HG02885 (cell line): Measurements from ENCODE around the gene TIMM22.
"Not testable (repeated sequence)": the region's sequence is repeated elsewhere in the genome, so short reads cannot be mapped to it uniquely, and the experiment has no call there.

Experiments
- ATAC-seq: cut with Tn5 transposase; IDR thresholded peaks from one replicate; pipeline ENCODE4 v1.9.1; 2021; ENCODE audit warnings: mild to moderate bottlenecking; ENCODE audit not compliant: unreplicated experiment, poor library complexity

Gene TIMM22

DNA sequence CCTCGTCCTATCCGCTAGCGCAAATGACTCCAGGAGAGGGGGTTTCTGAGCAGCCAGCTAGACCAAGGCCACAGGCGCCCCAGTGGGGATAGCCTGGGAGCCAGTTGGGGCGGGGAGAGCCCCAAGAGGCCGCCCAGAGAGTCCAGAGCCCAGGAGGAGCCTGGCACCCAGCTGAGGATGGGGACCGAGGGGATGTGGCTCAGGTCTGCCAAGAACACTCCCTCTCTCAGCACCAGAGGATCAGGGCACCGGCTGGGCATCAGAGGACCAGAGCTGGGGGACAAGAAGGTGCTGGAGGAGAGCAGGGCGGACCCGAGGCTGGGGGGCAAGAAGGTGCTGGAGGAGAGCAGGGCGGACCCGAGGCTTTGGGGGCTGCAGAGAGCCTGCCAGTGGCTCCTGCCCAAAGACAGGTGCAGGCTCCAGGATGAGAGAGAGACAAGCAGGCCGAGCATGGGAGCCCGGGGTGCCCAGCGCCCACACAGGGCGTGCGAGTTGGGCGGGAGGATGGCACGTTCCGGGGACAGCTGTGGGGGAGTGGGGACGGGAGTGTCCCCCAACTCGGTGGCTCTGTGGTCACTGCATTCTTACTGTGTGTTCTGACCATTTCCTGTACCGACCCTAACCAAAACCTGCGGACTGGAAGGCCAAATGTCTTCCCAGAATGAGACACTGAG lies 39.4 kb downstream of the TIMM22 start:
- no peak for ATAC-seq

DNA sequence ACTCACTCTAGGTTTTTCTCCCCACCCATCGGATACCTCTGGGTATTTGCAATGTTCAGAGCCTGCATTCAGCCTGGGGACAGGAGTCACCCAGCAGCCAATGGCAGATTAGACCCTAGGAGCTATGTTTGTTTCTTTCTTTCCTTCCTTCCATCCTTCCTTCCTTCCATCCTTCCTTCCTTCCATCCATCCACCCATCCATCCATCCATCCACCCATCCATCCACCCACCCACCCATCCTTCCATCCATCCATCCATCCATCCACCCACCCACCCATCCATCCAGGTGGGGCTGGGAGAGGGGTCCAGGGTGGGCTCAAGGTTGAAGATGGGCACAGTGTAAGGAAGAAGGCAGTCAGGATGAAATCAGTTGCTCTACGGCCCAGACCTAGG lies 39.9 kb downstream of the TIMM22 start:
- no peak for ATAC-seq

DNA sequence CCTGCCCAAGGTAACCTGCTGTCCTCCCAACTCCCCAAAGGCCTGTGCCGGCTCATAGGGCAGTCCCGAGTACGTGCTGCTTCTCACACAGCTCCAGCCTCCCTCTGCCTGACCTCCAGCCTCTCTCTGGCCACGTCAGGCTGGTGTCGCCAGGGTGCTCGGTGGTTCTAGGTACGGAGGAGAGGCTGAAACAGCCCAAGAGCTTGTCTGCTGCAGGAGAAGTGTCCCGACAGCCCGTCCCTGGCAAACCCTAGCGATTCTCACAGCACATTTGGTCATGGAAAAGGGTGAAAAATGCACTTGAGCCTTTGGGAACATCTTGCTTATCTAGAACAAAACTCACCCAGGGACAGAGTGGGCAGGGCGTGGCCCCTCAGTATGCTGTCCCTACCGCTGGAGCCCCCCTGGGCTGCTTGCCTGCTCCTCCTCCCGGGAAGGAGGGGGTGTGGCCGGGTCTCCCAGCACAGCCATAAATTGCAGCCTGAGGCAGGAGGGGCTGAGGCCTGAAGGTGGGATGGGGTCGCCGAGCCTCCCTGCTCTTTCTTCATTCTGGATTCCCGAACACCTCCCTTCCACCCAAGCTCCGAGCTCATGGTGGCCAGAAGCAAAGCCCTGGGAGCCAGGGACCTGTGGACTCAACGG lies 40.4 kb downstream of the TIMM22 start:
- ATAC-seq: no peak

DNA sequence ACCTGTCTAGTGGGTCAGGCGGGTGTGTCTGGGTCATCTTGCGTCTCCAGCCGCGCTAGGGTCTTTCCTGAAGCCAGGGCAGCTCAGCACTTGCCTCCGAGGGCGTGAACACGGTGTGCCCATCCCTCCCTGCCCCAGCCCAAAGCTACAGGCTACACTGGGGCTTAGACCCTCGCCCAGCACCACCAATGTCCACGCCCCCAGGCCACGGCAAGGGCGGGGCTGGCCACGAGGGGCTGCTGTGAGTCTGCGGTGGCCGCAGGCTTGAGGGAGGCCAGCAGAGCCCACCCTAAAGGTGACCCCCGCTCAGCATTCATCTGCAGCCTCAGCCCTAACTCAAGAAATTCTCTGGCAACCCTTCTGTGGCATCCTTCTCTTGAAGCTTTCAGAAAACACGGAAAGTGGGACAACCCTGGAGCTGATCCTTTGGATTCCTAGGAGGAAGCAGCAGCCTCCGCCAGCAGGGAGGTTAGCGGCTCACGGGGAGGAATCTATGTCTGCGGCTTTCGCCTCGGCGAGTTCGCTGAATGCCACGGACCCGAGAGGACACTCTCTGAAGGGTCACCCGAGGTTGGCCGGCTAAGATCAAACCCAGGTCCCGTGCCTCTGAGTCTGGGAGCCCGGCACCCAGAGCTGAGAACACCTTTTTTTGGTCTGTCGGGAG lies 41.7 kb downstream of the TIMM22 start:
- ATAC-seq: no peak

DNA sequence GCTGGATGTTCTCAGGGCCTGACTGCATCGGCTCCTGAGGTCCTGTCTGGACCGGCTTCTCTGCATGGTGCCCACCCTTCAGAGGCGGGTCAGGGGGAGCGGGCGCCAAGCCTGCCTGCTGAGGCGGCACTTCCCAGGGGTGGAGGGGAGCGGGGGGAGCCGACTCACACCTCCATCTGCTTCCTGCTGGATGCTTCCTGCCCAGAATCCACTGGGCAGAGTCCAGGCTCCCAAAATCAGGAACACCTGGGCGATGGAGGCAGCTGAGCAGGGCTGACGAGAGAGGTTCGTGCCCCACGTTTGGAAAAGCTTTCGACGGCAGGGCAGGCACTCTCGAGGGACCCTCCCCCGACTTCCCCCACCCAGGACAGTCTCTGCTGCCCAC lies 42.2 kb downstream of the TIMM22 start:
- no peak for ATAC-seq

DNA sequence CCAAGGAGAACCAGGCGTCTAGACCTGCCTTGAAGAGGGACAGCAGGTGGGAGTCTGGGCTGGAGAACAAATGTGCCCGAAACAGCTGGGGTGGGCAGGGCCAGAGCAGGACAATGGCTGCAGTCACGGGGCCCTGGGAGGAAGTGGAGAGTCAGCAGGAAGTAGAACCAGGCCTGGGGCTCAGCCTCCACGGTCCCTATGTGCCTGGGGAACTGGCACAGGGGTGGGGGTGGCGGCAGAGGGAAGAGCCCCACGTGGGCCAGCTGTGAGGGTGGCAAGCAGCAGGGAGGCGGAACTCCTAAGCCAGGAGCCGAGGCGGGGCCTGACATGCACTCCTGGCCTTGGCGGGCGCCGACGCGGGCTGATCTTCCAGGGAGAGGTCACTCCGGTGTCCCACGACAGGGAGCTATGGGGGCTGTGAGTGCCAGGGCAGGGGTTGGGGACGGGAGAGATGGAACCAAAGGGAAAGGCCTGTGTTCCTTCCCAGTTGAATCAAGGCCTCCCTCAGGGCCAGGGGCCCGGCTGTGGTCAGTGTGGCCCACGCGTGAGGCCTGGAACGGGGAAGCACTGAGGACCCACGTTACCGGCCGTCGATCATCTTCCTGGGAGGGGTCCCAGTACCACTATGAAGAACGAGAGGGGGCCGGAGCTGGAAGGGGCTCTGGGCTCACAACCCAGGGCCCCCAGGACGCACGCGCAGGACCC lies 42.7 kb downstream of the TIMM22 start:
- no peak for ATAC-seq

DNA sequence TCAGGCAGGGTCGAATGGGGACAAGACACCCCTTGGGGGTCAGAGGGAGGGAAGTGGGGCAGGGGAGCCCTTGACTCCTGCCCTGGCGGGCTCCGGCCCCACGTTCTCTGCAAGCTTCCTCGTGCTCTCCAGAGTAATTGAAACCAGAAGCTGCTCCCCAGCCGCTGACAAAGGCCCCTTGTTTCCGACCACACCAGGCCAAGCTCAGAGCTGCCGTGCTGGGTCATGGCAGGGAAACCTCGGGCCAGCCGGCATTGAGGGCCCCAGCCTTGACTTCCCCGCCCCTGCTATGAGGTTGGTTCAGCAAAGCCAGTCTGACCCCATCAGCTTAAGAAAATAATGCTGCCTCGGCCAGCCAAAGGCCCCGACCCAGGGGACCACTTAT lies 43.3 kb downstream of the TIMM22 start:
- ATAC-seq: no peak

DNA sequence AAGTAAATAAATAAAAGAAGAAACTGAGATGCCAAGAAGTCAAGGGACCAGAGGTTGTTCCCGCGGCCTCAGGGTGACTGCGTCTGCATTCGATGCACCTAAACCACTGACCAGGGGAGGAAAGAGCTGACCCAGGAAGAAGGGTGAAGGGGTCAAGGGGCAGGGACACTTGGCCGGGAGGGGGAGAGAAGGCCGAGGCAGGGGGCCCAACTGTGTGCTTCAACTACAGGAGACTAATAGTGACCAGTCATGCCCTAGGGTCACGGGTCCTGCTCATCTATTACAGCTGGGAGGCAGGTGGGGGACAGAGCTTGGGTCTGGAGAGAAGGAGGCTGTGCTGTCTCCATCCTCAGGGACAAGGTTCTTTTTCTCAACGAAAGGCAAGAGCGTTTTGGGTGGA lies 44.8 kb downstream of the TIMM22 start:
- no peak for ATAC-seq

DNA sequence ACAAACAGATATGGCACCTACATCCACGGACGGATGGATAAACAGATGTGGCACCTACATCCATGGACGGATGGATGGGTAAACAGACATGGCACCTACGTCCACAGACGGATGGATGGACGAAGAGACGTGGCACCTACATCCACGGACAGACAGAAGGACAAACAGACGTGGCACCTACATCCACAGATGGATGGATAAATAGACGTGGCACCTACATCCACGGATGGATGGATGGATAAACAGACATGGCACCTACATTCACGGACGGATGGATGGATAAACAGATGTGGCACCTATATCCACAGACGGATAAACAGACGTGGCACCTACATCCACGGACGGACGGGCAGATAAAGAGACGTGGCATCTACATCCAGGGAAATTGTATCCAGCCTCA lies 45.6 kb downstream of the TIMM22 start:
- no peak for ATAC-seq

DNA sequence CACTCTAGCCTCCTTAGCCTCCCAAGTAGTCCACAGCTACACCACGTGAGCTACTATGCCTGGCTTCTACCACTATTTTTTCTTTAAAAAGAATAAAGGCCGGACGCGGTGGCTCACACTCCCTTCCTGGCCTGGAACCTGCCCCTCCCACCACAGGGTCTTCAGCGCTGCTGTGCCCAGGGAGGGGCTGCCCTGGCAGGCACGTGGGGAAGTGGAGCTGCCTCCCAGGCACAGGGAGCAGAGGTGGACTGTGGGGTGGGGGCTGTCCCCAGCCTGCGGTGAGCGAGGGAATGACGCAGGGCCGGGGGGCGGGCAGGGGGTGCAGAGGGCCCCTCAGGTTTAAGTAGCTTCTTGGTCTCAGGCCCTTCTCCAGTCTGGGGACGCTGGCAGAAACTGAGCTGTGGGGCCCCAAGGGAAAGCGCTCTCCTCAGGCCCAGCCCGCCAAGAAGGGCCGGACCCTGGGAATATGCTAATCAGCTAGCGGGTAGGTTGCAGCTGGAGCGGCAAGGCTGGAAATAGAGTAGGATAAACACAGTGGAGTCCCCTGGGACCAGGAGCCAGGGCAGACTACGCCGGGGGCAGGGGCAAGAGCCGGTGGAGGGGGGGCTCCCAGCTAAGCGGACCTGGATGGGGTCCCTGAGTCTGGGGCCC lies 46.8 kb downstream of the TIMM22 start:
- no peak for ATAC-seq

DNA sequence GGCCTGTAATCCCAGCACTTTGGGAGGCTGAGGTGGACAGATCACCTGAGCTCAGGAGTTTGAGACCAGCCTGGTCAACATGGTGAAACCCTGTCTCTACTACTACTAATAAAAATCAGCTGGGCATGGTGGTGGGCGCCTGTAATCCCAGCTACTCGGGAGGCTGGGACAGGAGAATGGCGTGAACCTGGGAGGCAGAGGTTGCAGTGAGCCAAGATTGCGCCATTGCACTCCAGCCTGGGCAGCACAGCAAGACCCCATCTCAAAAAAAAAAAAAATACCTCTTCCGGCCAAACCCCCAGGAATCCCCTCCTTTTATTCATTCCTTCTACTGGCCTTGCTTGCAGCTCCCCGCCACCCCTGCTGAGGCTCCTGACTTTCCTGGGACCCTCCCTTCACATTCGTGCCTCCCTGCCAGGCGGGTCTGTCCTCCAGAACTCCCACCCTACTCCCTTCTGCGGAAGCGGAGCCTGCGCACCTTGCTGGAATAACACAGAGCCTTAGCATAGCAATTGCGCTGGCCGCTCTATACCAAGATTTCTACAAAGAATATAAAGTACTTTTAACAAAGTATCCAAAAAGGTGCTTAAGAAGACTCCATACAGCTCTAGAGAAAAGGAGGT lies 47.6 kb downstream of the TIMM22 start:
- ATAC-seq: not testable (repeated sequence)

DNA sequence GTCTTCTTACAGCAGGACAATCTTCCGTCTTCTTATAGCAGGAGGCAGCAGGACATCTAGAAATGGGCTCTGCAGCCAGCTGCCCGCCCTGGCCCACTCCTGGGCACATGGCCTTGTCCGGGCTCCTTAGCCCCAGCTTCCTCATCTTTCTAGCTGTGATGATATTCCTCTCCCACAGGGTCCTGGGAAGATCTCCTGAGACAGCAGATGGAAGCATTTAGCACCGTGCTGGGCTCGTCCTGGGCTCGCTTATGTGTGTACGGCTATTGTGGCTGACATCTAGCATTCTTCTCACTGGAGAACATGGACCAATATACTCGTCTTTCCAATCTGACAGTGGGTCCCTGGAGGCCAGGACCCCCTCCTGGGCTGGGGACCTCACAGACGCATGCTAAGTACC lies 48.5 kb downstream of the TIMM22 start:
- no peak for ATAC-seq

DNA sequence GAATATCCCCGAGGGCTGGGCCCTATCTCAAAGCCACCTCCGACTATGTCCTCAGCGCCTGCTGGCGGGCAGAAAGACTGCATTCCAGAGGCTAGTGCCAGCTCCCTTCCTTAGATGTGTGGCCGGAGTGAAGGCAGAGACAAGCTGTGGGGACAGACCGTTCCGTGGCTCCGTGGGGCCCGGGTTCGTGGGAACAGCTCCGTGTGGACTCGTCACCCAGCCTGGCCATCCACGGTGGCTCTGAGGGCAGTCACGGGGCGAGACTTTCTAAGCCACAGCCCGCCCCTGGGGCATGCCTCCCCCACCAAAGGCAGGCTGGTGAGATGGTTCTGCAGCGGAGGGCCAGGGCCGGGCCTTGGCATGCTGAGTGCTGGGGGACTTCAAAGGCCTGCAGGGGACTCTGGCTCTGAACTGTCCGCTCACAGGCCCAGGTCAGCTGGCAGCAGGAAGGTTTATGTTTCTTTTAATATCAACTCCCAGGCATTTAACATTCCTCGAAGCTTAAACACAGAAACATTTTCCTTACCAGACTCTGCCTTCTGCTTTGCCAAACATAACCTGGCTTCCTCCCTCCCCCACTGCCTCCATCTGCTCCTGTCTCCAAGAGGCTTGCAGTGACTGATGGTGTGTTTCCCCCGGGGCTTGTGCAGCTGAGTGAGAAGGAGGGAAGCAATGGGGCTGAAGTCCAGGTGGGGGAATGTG lies 50.4 kb downstream of the TIMM22 start:
- no peak for ATAC-seq

DNA sequence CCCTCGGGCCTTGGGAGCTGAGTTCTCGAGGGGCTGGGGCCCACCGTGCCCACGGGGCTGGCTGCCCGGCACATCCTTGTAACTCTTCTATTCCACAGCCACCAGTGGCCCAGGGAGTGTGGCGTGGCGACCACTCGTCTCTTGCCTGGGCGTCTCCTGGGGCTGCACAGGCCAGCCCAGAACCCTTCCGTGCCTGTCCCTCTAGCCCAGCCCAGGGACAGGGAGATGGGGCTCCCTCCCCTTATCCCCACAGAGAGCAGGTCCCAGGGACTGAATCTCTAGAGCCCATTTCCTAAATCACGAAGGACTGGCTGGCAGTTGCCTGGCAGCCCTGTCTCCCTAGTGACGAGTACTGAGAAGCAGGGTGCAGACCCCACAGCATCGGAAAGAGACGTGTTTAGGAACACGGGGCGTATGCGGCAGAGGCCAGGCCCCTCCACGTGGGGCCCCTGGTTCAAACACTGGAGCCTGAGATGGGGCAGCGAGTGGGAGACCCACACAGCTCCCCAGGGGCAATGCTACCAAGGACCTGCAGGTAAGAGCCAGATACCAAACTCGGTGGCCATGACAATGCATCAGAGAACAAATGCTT lies 51.0 kb downstream of the TIMM22 start:
- ATAC-seq: no peak

DNA sequence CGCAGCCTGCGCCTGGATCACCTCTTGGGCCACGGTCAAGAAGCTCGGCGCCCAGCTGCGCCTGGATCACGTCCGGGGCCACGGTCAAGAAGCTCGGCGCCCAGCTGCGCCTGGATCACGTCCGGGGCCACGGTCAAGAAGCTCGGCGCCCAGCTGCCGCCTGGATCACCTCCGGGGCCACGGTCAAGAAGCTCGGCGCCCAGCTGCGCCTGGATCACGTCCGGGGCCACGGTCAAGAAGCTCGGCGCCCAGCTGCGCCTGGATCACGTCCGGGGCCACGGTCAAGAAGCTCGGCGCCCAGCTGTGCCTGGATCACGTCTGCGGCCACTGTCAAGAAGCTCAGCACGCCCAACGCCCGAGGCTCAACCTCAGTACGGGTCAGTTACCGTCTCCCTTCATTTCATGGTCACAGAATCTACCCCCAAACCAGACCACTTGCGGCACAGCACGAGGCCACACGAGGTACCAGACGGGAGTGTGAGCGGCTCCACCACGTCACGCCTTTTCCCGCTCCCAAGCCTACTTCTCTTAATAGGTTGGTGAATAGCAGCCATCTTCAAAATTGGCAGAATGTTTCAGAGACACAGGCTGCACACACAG lies 51.7 kb downstream of the TIMM22 start:
- not testable (repeated sequence) for ATAC-seq

DNA sequence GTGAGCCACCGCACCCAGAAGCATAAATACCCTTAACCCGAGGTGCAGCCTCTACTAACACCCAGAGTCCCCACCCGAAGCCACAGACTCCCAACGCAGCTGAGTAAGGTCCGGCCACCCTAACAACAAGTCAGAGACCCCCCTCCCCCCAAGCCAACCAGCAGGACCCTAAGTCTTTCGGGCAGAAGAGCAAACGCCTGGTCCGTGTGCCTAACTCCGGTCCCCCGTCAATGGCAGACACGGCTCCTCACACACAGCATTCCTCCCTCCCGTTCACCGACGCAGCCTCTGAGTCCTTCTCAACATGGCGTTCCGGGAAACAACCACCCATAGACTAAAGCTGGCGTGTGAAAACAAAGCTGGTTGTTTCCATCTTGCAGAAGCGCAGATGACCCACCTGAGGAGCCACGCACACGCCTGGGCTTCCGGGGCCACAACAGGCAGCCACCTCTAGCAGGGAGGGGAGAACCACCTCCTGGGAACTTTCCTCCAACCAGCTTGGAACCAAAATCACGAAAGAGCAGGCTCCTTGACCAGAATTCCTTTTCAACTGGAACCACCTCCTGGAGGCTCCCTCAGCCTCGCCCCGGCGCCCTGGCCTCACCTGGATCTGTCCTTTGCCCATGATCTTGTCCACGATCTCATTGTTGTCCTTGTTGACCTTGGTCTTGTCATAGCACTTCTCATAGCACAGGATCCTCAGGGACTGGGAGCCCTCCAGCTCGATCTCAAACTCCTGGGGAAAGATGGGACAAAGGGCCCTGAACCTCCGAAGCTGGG lies 52.7 kb downstream of the TIMM22 start:
- ATAC-seq: no peak

DNA sequence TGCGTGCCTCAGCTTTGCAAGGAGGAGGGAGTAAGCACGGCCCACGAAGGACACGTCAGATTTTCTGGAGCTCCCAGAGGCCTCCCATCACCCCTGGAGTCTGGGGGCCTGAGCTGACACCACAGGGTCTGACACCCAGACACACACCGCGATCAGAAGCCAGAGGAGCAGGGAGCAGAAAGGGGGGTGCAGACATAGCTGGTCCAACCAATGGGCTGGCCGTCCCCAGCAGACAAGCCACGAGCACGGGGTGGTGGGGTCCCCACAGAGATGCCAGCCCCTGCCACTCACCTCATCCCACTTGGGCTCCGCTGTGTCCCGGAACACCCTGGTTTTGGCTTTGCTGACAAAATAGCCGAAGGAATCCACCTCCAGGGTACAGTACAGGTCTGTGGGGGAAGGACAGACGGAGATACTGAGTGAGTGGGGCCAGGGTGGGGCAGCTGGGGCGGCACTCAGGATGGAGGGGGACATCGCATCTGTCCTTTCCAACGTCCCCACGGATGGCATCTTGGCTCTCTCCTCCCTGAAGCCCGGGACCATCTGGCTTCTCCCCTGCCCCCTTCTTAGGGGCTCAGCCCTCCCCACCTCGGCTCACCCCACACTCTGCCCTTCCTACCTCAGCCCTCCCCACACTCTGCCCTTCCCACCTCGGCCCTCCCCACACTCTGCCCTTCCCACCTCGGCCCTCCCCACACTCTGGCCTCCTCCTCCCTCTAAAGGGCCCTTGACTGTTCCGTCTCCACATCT lies 53.5 kb downstream of the TIMM22 start:
- ATAC-seq: no peak
